CD4-positive, alpha-beta T cell treated with Interleukin-4 for 1 hour (primary cell): ENCODE data around the gene PARL.
"Not testable (repeated sequence)": the region's sequence is repeated elsewhere in the genome, so short reads cannot be mapped to it uniquely, and the experiment has no call there.

ENCODE experiments used
- DNase-seq, 2 donors: peaks; one replicate each; pipeline ENCODE4 v3.0.0-alpha.2; 2020 to 2022

PARL gene

DNA sequence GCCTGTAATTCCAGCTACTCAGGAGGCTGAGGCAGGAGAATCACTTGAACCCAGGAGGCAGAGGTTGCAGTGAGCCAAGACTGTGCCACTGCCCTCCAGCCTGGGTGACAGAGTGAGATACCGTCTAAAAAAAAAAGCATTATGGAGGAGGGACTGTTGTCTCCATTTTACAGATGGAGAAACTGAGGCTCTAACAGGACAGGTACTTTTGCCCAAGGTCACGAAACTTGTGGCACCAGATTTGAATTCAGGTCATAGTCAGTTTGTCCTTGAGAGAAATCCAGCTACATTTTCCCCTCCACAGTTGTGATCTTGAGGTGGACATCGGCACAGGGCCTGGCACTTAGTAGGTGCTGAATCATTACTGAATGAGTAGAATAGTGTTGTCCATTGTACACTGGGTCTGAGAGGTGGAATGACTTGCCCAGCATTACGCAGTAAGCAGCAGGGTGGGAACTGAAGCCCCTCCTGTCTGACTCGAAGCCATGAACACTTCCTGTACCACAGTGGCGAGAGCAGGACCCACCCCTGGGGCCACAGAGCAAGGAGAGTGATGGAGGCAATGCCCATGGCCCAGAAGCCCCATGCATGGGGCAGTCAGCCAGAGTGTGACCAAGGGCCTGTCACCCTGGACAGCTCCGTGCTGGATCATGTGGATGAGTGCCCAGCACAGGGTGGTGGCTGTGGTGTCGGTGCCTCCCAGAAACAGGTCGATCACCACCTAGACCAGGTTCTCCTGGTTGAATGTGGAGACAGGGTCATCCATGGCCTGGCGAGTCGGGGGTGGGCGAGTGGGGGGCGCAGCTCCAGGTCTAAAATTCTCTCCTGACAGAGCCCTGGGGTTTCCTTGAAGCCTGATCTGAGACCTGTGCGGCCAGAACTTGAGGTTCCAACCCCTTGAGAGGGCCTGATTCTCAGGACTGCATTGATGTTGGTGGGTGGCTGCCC lies 20.4 kb upstream of the PARL start:
- DNase-seq, result no peak

DNA sequence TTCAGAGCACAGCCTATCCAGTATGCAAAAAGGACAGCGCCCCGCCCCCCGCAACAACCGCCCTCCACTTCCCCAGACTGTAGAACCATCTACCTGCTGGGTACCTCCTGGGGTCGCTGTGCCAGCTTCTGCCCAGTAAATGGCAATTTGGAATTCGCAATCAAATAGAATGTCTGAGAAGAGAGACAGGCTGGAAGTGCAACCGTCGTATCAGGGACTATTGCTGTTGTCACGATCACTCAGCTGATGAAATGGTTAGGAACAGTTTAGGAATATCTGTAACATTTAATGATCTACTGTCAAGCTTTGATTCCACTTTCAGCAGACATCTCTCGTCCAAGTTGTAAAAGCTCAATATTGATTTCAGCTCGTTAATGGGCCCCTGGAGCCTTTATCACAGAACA lies 13.3 kb upstream of the PARL start:
- no peak for DNase-seq

DNA sequence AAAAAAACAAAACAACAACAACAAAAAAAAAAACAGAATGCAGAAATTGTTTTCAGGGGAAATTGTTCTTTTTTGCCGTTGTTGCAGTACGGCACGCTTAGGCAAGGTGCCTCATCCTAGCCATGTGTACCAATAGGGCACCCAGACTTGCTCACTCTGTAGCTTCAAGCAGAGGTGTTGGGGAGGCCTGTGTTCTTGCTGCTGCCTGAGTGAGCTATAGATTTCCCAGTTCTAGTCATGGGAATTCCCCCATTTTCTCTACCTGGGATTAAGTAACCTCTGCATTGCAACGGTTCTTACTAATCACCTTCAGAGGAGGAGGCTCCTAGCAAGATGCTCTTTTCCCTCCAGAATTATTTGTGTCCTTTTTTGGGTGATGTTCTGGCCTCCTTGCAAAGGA lies 12.9 kb upstream of the PARL start:
- no peak for DNase-seq

DNA sequence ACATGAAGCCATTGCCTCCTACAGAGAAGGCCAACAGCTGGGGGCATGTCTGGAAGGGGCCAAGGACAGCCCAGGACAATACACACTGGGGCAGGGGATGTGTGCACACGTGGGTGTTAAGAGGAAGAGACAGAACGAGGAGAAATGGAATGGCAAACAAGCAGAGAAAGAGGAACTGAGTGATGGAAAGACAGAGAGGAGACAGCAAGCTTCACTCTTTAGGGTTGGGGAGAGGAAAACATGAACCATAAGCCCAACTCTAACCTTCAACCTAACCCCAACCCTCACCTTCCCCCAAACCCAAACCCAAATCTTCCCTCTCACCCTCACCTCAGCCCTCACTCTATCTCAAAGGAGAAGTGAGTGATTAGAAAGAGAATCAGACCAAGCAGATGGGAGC lies 11.9 kb upstream of the PARL start:
- DNase-seq, result no peak

DNA sequence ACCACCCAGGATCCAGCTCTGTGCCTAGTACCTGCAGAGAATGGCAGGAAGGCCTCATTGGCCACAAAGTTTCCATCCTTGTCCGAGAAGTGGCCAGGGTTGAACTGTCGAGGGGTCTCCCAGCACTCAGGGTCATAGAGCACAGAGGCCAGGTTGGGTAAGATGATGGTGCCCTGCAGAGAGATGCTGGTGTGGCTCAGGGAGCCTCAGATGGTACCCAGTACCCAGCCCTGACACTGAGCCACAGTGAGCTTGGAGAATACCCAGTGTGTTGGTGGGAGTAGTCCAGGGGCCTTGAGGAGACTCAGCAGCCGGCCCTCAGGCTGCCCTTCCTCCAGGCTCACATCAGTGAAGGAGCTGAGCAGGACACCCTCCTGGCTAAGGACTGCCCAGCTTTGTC lies 11.5 kb upstream of the PARL start:
- no peak for DNase-seq

DNA sequence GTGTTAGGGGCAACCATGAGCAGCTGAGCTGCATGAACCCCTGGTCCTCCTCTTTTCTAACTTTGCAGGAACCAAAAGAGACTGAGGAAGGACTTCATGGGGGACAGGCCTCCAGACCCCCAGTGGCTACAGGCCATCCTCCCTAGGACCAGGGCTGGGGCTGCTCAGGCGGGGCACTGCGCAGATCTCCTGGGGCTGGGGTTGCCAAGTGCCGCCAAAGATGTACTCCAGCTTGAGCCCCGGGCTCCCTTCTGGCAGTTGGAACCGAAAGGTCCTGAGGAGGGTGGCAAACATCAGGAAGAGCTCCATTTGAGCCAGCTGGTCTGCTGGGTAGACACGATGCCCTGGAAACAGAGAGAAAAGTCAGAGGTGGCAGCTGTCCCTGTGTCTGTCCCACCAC lies 11.1 kb upstream of the PARL start:
- DNase-seq, result no peak

DNA sequence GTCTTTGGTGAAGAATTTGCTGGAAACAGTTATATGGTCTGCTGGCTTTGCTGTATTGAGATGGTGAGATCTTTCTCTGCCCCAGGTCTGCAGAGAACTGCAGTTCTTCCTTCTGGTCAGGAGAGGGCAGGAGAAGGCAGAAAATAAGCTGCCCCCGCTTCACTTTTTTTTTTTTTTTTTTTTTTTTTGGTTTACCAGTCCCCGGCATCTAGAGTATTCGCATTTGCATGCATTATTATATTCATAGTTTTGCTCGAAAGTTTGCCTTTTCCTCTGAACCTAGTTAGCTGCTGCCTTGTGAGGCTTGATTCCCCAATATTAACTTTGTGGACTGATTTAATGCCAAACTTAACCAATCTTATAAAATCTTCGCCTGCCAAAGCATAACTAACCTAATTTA lies 10.6 kb upstream of the PARL start:
- DNase-seq, result peak; percentile 61 to 68

DNA sequence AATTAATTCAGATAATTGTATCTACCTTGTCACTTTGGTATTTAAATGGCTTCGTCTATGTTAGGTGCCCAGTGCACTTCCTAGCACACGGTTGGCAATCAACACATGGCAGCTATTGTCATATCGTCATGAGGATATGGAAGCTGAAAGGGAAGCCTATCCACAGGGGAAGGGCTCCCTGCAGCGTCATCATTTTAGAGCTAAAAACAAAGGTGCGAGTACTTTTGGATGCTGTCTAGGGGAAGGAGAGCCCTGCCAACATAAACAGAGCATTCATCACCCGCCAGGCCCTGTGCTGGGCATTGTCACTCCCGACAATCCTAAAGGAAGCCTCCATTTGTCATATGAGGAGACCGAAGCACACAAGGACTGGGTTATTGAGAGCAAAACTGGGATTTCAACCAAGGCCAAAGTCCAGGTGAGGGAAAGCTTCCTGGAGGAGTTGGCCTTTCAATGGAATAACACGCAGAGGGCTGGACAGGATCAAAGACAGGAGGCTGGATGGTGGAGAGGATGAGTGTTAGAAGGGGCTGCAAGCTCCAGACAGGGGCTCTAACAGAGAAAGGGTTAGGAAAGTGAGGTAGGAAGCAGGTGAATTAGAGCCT lies 8.0 kb upstream of the PARL start:
- no peak for DNase-seq

DNA sequence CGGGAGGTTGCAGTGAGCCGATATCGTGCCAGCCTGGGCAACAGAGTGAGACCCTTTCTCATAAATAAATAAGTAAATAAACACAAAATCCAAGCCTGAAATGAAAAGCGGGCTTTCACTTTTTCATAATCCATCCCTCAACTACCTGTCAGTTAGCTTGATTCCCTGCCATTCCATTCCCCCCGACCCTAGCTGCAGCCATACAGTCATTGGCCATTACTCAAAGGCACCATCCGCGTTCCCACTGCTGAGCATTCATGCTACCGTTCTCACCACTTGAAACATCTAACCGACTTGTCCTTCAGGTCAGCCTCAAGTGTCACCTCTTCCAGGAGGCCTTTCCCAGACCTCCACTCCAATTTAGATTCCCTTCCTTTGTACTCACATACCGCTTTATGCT lies 1.1 kb upstream of the PARL start:
- no peak for DNase-seq

DNA sequence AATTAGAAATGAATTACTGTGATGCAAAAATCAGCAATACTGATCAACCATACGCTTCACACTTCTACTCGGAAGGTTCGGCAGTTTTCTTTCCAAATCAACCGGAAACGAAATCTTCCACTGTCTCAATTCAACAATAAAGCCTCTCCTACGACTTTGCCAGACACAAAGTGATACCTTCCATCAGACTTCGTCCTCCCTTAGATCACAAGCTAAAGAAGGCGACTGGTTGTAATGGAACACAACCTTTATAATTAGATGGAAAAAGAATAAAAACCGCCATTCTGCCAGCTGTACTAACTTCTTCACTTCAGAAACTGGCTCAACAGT lies 618 bp downstream of the PARL start:
- DNase-seq, result no peak

DNA sequence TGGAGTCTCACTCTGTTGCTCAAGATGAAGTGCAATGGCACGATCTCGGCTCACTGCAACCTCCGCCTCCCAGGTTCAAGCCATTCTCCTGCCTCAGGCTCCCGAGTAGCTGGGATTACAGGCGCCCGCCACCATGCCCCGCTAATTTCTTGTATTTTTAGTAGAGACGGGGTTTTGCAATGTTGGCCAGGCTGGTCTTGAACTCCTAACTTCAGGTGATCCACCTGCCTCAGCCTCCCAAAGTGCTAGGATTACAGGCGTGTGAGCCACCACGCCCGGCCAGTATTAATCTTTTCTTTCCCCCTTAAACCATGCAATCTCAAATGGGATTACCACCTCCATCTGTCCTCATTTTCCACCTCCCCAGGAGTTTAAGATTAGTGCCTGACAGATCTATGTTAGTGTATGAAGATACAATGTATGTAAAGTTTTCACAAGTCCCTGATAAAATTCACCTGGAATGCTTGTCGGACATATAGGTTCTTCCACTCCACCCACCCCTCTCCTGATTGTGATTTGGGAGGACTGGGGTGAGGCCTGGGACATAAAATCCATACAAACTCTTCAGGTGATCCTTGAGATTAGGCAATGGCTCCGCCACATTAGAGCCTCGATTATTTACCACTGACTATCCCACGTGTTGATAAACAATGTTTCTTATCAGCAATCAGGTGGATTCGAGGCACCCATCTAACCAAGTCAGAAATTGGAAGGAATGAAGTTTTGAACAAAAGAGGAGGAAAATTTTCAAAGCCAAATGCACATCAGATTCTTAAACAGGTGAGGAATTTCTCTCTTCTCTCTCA lies 1.2 kb downstream of the PARL start:
- DNase-seq, result no peak

DNA sequence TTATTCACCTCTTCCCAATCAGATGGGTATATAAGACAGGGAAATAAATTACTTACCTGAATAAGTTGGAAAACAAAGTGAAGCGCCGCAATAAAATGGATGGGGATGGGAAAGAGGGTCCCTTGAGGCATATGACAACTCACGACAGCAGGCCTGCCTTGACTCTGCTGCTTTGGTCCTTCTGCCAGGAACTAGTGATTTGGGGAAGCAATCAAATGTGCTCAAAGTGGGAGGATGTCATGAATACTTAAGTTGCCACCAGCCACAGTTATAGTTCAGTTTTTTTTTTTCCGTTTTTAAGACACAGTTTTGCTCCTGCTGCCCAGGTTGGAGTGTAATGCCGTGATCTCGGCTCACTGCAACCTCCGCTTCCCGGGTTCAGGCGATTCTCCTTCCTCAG lies 4.6 kb downstream of the PARL start:
- DNase-seq, result no peak

DNA sequence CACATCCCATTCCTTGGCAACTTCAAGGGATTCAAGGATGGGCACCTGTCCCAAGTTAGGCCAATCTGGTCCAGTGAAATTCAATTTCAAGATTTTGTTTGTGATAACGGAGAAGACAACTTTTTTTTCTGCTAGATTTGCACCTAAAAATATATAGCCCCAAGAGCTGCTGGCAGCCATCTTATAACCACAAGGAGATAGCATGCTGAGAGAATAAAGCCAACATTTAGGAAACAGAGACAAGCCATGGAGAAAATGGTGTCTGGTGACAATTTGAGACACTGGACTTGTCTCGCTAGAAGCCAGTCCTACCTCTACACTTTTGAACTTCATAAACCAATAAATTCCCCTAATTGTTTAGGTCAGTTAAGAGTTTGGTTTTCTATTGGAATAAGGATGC lies 5.4 kb downstream of the PARL start:
- no peak for DNase-seq

DNA sequence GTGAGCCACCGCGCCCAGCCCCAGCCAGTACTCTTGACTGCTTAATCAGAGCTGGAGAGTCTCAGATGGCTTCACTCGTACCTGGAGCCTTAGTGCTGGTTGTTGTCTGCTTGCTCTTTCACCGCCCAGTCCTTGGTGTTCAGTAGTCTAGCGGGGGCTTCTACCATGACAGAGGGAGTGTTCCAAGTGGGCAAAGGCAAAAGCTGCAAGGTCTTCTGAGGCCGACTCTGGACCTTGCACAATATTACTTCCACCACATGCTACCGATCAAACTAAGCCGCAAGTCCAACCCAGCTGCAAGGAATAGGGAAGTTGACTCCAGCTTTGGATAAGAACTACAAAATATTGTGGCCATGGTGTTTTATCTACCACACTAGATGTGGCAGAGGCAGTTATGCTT lies 6.6 kb downstream of the PARL start:
- peak in 1 of 2 donors; percentile 34 for DNase-seq

DNA sequence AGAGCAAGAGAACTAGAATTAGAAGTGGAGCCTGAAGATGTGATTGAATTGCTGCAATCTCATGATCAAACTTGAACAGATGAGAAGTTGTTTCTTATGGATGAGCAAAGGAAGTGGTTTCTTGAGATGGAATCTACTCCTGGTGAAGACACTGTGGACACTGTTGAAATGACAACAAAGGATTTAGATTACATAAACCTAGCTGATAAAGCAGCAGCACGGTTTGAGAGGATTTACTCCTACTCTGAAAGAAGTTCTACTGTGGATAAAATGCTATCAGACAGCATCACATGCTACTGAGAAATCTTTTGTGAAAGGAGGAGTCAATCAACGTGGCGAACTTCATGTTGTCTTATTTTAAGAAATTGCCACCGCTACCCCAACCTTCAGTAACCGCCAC lies 7.5 kb downstream of the PARL start:
- DNase-seq, result not testable (repeated sequence)

DNA sequence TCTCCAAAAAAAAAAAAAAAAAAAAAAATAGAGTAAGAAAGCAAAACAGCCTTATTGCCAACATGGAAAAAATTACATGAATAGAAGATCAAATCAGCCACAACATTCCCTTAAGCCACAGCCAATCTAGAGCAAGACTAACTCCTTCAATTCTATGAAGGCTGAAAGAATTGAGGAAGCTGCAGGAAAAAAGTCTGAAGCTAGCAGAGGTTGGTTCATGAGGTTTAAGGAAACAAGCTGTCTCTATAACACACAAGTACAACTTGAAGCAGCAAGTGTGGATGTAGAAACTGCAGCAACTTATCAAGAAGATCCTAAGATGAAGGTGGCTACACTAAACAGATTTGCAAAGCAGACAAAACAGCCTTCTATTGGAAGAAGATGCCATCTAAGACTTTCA lies 9.3 kb downstream of the PARL start:
- no peak for DNase-seq

DNA sequence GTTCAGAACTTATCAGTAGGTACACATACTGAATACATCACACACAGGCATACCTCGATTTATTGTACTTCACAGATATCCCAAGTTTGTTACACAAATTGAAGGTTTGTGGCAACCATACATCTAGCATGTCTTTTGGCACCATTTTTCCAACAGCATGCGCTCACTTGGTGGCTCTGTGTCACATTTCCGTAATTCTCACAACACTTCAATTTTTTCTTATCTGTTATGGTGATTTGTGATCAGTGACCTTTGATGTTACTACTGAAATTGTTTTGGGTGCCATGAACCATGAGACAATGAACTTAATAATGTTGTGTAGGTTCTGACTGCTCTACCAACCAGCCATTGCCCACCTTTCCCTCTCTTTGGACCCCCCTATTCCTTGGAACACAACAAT lies 10.8 kb downstream of the PARL start:
- DNase-seq, result no peak

DNA sequence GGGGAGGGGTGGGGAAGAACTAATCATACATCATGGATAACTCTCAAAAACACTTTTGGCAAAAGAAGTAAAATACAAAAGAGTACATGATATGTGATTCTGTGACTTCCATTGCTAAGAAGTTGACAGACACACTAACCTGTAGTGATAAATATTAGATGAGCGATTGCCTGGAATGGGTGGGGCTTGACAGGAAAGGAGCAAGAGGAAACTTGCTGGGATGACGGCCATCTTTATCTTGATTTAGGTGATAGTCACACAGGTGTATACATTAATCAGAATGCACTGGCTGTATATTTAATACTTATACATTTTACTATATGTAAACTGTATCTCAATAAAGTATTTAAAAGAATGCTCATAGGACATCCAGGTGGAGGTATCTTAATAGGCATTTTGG lies 13.1 kb downstream of the PARL start:
- no peak for DNase-seq

DNA sequence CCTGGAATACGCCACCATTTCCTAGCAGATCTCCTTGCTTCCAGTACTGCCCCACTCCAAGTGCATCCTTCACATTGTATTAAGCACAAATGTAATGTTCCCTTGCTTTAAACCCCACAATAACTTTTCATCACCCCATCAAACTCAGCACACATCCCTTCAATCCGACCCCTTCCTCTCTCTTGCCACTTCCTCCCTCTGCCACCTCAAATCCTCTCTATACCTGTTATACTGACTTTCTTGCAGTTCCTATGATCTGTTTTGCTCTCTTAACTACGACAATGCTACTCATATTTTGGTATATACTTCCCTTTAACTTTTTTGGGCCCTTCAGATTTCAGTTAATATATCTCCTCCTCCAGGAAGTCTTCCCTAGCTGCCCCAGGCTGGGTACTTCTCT lies 14.1 kb downstream of the PARL start:
- no peak for DNase-seq

DNA sequence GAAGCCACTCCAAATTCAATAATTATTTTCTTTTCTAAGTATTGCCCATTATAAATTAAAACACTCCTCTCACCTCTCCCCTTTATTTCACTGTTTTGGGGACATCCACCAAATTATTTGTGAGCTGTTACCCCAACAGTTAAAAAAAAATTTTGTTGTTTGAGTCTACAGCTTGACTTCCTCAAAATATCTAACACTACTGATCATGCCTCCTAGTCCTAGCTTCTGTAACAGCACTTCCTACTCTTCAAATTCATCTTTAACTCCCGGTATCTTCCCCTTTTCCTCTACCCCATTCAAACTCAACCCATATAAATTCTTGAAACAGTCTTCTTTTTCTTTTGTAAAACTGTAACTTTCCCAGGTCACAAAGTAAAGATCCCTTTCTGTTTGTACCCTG lies 15.9 kb downstream of the PARL start:
- no peak for DNase-seq

DNA sequence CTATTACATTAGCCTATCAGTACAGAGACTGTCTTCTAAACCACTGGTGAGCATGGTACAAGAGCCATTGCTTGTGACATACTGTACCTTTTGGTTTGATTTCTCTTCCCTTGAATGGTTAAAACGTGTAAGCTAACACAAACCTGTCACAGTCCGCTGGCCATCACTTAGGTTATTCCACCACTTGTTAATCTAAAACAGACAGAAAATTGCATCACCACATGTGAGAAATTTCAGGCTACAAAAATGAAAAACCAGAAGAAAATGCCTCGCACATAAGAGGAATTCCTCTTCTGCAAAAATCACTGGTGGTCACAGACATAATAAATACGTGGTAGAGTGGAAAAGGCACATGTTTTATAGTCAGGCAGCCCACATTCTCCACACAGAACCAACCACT lies 22.1 kb downstream of the PARL start:
- no peak for DNase-seq

DNA sequence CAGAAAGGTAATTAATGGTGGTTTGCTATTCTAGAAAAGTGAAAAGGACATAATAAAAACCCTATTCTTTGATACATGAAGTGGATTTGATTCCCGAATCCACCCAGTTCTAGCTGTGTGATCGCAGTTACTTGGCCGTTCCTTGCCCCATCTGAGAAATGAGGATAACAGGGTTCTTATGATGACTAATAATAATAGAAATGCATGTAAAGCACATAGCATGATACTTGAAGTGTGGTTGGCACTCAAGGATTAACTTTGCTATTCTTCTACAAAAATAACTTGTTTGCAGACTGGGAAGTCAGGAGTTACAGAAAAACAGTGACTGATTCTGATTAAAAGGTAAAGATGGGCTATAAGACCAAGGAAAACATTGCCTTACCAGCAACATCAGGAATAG lies 26.8 kb downstream of the PARL start:
- DNase-seq, result no peak

DNA sequence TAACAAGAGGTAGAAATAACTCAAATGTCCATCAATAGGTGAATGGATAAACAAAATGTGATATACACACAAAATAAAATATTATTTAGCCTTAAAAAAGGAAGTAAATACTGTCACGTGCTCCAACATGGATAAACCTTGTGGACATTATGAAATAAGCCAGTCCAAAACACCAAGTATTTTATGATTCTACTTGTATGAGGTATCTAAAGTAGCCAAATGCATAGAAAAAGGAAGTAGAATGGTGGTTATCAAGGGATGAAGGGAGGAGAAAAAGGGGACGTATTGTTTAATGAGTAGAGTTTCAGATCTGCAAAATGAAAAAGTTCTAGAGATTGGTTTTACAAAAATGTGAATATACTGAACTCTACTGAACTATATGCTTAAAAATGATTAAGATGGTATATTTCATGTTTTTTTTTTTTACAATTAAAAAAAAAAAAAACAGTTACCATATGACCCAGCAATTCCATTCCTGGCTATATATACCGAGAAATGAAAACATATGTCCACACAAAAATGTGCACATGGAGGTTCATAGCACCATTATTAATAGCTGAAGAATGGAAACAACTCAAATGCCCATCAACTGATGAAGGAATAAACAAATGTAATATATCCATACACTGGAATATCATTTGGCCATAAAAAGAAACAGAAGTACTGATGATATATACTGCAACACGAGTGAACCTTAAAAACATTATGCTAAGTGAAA lies 30.2 kb downstream of the PARL start:
- no peak for DNase-seq
